Loucy (cell line): ENCODE results near the gene CEP131.

Source experiments
- EZH2phosphoT487 ChIP-seq: fragments of 200-600 bp; IDR thresholded peaks from 2 replicates; pipeline ENCODE4 v1.6.1; 2018; ENCODE audit warnings: antibody characterized with exemption, mild to moderate bottlenecking, moderate library complexity, borderline replicate concordance
- TF ChIP-seq, protein P1 (sequence below): fragments of 200-600 bp; sonication (generic); conservative IDR thresholded peaks from 2 replicates; pipeline ENCODE4 v1.5.1; 2014; ENCODE audit warnings: mild to moderate bottlenecking, antibody characterized with exemption, low read length

DNA sequence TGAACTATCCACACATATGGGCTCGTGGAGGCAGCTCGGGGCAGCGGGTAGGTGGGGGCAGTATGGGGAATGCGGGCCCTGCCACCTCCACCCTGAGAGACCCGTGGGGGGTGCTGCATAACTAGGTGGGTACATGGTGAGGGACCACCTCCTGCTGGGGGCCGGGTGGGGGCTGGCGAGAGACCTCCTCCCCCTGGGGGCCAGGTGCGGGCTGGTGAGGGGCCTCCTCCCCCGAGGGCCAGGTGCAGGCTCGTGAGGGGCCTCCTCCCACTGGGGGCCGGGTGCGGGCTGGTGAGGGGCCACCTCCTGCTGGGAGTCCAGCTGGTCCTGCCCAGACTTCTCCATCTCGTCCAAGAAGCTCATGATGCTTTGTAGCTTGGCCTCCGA is 25.4 kb downstream of the CEP131 start:
- TF ChIP-seq, protein P1, sequence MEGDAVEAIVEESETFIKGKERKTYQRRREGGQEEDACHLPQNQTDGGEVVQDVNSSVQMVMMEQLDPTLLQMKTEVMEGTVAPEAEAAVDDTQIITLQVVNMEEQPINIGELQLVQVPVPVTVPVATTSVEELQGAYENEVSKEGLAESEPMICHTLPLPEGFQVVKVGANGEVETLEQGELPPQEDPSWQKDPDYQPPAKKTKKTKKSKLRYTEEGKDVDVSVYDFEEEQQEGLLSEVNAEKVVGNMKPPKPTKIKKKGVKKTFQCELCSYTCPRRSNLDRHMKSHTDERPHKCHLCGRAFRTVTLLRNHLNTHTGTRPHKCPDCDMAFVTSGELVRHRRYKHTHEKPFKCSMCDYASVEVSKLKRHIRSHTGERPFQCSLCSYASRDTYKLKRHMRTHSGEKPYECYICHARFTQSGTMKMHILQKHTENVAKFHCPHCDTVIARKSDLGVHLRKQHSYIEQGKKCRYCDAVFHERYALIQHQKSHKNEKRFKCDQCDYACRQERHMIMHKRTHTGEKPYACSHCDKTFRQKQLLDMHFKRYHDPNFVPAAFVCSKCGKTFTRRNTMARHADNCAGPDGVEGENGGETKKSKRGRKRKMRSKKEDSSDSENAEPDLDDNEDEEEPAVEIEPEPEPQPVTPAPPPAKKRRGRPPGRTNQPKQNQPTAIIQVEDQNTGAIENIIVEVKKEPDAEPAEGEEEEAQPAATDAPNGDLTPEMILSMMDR, result no peak
- TF ChIP-seq EZH2phosphoT487, result no peak
